Measurements from ENCODE around the gene HCFC1.
"Not testable (repeated sequence)": the region's sequence is repeated elsewhere in the genome, so short reads cannot be mapped to it uniquely, and the experiment has no call there.

Gene HCFC1

DNA sequence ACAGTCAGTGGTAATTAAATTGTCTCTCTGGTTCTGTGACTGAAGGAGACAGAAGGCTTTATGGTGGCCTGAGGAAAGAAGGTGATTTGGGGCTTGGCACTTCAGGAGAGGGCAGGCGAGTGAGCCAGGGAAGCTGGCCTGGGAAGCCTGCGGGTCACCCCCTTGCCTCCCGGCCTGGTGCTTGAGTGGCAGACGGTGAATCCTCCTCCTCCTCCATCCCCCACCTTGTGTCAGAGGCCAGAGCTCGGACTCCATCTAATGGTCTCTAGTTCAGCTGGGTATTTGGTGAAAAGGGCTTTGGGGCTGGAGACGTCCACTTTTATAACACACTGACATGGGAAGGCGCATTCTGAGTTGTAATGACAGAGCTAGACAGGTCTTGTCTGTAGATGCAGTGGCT lies 9.6 kb upstream of the HCFC1 start:
- Histone ChIP-seq H3K27me3 (ENCODE audit: insufficient read depth, low read length, poor library complexity) (no peaks in the 10 kb centered on the region), H3K4me2 (ENCODE audit: low read length) (no peak overlapping the region), H3K4me3 (ENCODE audit: low read length) (no peak overlapping the region), H3K9ac (ENCODE audit: low read length) (no peak overlapping the region), H3K4ac (ENCODE audit: low read depth, low read length) (no peak overlapping the region), H3K56ac (ENCODE audit: low read length) (no peak overlapping the region), H3K27ac (ENCODE audit: low read depth, low read length) (no peak overlapping the region), H3K36me3 (ENCODE audit: control insufficient read depth, insufficient read depth, low read length) (no peaks in the 10 kb centered on the region), H4K5ac (ENCODE audit: low read length) (no peak overlapping the region), H2BK120ac (ENCODE audit: low read depth, low read length) (no peak overlapping the region), H3K23ac (ENCODE audit: low read length) (no peak overlapping the region), H2BK15ac (replicated peaks; ENCODE audit: low read depth) (no peak overlapping the region), H2AK5ac (ENCODE audit: low read length) (no peak overlapping the region), H2BK5ac (ENCODE audit: low read length) (no peak overlapping the region), H3K4me1 (ENCODE audit: control insufficient read depth, low read depth, low read length) (no peaks in the 10 kb centered on the region), H4K8ac (ENCODE audit: low read depth, low read length) (no peak overlapping the region), H3K79me2 (ENCODE audit: control insufficient read depth, insufficient read depth, low read length) (no peaks in the 10 kb centered on the region), H3K79me1 (ENCODE audit: low read length) (no peaks in the 10 kb centered on the region), H3K18ac (ENCODE audit: low read length) (no peak overlapping the region)
- no peak for DNase-seq
- no CpG with 5 or more reads among the region's 7 CpGs for WGBS (ENCODE audit: extremely low coverage, insufficient coverage, low lambda C conversion rate)

DNA sequence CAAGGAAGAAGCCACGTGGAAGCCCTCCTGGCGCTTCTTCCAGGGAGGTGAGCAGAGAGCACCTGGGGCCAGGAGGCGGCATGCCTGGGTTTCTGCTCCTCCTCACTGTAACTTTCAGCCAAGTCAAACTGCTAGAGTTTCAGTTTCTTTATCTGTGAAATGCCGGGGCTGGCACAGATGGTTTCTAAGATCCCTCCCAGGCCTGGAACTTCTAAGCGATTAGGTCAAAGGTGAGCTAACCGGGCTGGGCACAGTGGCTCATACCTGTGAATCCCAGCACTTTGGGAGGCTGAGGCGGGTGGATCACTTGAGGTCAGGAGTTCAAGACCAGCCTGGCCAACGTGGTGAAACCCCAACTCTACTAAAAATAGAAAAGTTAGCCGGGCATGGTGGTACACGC lies 8.8 kb upstream of the HCFC1 start:
- not testable (repeated sequence) for H2BK15ac ChIP-seq (replicated peaks; ENCODE audit: low read depth)

DNA sequence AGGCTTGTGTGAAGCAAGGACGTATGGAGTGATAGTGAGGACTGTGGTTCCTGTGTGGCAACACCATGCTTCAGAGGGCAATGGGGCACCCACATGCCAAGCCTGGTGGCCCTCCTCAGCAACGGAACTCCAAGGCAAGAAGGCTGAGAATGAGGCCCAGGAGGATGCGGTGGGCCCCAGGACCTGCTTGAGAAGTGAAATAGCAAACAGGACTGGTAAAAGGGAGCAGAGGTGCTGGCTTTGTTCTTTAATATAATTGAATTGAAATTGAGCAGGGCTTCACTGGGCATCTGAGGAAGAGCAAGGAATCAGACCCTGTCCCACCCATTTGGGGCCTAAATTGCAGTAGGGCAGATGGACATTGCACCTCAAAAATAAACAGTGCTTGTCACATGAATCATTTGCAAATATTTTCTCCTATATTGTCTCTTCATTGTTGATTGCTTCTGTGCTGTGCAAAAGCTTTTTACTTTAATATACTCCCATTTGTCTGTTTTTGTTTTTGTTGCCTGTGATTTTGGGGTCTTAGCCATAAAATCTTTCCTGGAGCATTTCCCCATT lies 3.2 kb upstream of the HCFC1 start:
- Histone ChIP-seq H2BK15ac (replicated peaks; ENCODE audit: low read depth) (no peak overlapping the region), H3K23ac (ENCODE audit: low read length) (no peak overlapping the region), H3K4me3 (ENCODE audit: low read length) (no peak overlapping the region), H3K36me3 (ENCODE audit: control insufficient read depth, insufficient read depth, low read length) (no peaks in the 10 kb centered on the region), H4K5ac (ENCODE audit: low read length) (no peak overlapping the region), H3K4me2 (ENCODE audit: low read length) (no peak overlapping the region), H3K4me1 (ENCODE audit: control insufficient read depth, low read depth, low read length) (no peaks in the 10 kb centered on the region), H3K4ac (ENCODE audit: low read depth, low read length) (no peak overlapping the region), H3K9ac (ENCODE audit: low read length) (no peak overlapping the region), H3K27me3 (ENCODE audit: insufficient read depth, low read length, poor library complexity) (no peaks in the 10 kb centered on the region), H4K8ac (ENCODE audit: low read depth, low read length) (no peak overlapping the region), H3K79me2 (ENCODE audit: control insufficient read depth, insufficient read depth, low read length) (peaks cover 7% of the 10 kb centered on the region), H2BK5ac (ENCODE audit: low read length) (no peak overlapping the region), H3K79me1 (ENCODE audit: low read length) (no peaks in the 10 kb centered on the region), H3K56ac (ENCODE audit: low read length) (no peak overlapping the region), H2BK120ac (ENCODE audit: low read depth, low read length) (no peak overlapping the region), H3K27ac (ENCODE audit: low read depth, low read length) (no peak overlapping the region), H3K18ac (ENCODE audit: low read length) (no peak overlapping the region), H2AK5ac (ENCODE audit: low read length) (no peak overlapping the region)
- no CpG with 5 or more reads among the region's 3 CpGs for WGBS (ENCODE audit: extremely low coverage, insufficient coverage, low lambda C conversion rate)
- no peak for DNase-seq

More for the DNA sequence above, 8.8 kb upstream of the HCFC1 start:
- not testable (repeated sequence) for H4K5ac ChIP-seq (ENCODE audit: low read length); H3K4me2 ChIP-seq (ENCODE audit: low read length); H3K4ac ChIP-seq (ENCODE audit: low read depth, low read length); H2AK5ac ChIP-seq (ENCODE audit: low read length); H3K4me3 ChIP-seq (ENCODE audit: low read length); H3K79me2 ChIP-seq (ENCODE audit: control insufficient read depth, insufficient read depth, low read length); H3K36me3 ChIP-seq (ENCODE audit: control insufficient read depth, insufficient read depth, low read length); H3K18ac ChIP-seq (ENCODE audit: low read length); H3K4me1 ChIP-seq (ENCODE audit: control insufficient read depth, low read depth, low read length); H2BK120ac ChIP-seq (ENCODE audit: low read depth, low read length); H3K79me1 ChIP-seq (ENCODE audit: low read length); DNase-seq; H3K27me3 ChIP-seq (ENCODE audit: insufficient read depth, low read length, poor library complexity); H3K56ac ChIP-seq (ENCODE audit: low read length); H3K9ac ChIP-seq (ENCODE audit: low read length); H4K8ac ChIP-seq (ENCODE audit: low read depth, low read length); H3K23ac ChIP-seq (ENCODE audit: low read length); H3K27ac ChIP-seq (ENCODE audit: low read depth, low read length); H2BK5ac ChIP-seq (ENCODE audit: low read length)
- no CpG with 5 or more reads among the region's 10 CpGs for WGBS (ENCODE audit: extremely low coverage, insufficient coverage, low lambda C conversion rate)

DNA sequence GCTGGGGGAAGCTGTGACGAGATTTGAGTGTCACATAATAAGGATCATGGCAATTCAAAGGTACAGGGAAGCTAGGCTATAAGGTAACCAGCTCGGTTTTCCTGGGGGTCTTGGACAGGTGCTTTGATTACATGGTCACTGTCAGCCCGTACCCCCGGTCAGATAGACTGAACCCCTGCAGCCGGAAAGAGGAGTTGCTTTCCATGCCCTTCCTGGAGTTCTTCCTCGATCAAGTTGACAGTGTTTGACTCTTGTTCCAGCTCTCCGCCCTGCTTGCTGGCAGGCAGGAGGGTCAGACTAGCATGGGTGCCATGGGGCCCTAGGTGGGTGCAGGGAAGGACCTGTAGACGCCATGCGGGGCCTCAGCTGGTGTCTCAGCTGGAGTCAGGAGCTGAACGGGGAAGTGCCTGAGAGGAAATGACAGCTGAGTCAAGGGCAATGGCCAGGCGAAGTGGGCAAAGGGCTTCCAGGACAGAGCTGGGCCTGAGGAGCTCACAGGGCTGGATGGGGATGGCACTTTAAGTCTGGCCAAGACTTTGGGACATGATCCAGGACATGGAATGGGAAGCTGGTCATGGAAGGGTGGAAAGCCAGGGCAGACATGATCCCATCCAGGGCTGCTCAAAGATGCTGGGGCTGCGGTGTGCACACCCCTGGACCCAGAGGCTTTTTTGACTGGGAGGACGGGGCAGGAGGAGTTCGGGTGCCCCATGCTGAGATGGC lies 2.5 kb upstream of the HCFC1 start:
- no peak overlapping the region for H3K4me2 ChIP-seq (ENCODE audit: low read length)
- no peak overlapping the region for H3K4ac ChIP-seq (ENCODE audit: low read depth, low read length)
- H3K4me1 ChIP-seq (ENCODE audit: control insufficient read depth, low read depth, low read length) = no peaks in the 10 kb centered on the region
- H2BK120ac ChIP-seq (ENCODE audit: low read depth, low read length) = no peak overlapping the region
- no peaks in the 10 kb centered on the region for H3K27me3 ChIP-seq (ENCODE audit: insufficient read depth, low read length, poor library complexity)
- H3K79me1 ChIP-seq (ENCODE audit: low read length) = no peaks in the 10 kb centered on the region
- no peak overlapping the region for H2BK5ac ChIP-seq (ENCODE audit: low read length)
- no peak overlapping the region for H3K27ac ChIP-seq (ENCODE audit: low read depth, low read length)
- no peak overlapping the region for H4K8ac ChIP-seq (ENCODE audit: low read depth, low read length)
- peak overlapping the region; percentile 1 for H3K9ac ChIP-seq (ENCODE audit: low read length)
- H3K4me3 ChIP-seq (ENCODE audit: low read length) = no peak overlapping the region
- H2AK5ac ChIP-seq (ENCODE audit: low read length) = no peak overlapping the region
- no peaks in the 10 kb centered on the region for H3K36me3 ChIP-seq (ENCODE audit: control insufficient read depth, insufficient read depth, low read length)
- no peak overlapping the region for H4K5ac ChIP-seq (ENCODE audit: low read length)
- H3K18ac ChIP-seq (ENCODE audit: low read length) = no peak overlapping the region
- H3K23ac ChIP-seq (ENCODE audit: low read length) = no peak overlapping the region
- peaks cover 13% of the 10 kb centered on the region for H3K79me2 ChIP-seq (ENCODE audit: control insufficient read depth, insufficient read depth, low read length)
- no peak overlapping the region for H2BK15ac ChIP-seq (replicated peaks; ENCODE audit: low read depth)
- WGBS (ENCODE audit: extremely low coverage, insufficient coverage, low lambda C conversion rate) = no CpG with 5 or more reads among the region's 14 CpGs
- peak overlapping the region; percentile 86 for H3K56ac ChIP-seq (ENCODE audit: low read length)
- DNase-seq = no peak

DNA sequence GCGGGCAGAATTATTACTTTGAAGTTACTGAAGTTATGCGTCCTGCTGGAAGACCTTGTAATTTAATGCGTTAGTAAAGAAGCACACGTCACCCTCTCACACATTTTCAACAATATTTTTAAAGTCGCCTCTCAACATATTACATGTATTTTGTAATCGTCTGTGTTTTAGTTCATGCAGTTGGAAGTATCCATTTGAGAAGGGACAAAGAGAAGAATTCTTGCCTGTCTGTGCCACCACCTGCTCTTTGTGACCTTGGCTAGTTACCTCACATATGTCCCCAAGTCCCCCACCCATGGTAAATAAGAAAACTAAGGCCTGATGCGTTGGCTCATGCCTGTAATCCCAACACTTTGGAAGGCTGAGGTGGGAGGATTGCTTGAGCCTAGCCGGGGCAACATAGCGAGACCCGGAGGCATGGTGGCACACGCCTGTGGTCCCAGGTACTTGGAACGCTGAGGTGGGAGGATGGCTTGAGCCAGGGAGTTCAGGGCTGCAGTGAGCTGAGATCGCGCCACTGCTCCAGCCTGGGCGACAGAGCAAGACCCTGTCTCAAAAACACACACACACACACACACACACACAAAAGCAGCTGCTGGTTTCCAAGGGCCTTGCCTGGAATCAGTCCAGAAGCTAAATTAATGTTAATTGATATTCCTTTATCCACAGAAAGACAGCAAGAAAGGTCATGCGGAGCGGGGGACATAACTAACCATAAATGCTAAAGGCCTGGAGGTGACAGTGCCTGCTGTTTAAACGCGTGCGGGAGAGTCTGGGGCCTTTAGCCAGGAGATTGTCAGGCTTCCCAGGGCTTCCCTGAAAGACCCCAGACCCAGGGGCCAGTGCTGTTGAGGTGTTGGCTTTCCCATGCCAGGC lies 1.7 kb upstream of the HCFC1 start:
- Histone ChIP-seq H4K5ac (ENCODE audit: low read length) (no peak overlapping the region), H2AK5ac (ENCODE audit: low read length) (no peak overlapping the region)
- no CpG with 5 or more reads among the region's 20 CpGs for WGBS (ENCODE audit: extremely low coverage, insufficient coverage, low lambda C conversion rate)

More for the DNA sequence above, 1.7 kb upstream of the HCFC1 start:
- no peak for DNase-seq
- no peak overlapping the region for H4K8ac ChIP-seq (ENCODE audit: low read depth, low read length)
- peaks cover 21% of the 10 kb centered on the region for H3K79me2 ChIP-seq (ENCODE audit: control insufficient read depth, insufficient read depth, low read length)
- peak overlapping the region; percentile 75 for H3K9ac ChIP-seq (ENCODE audit: low read length)
- no peak overlapping the region for H2BK5ac ChIP-seq (ENCODE audit: low read length)
- peak overlapping the region; percentile 86 for H3K56ac ChIP-seq (ENCODE audit: low read length)
- no peak overlapping the region for H2BK120ac ChIP-seq (ENCODE audit: low read depth, low read length)
- H3K23ac ChIP-seq (ENCODE audit: low read length) = no peak overlapping the region
- no peak overlapping the region for H2BK15ac ChIP-seq (replicated peaks; ENCODE audit: low read depth)
- no peaks in the 10 kb centered on the region for H3K36me3 ChIP-seq (ENCODE audit: control insufficient read depth, insufficient read depth, low read length)
- no peaks in the 10 kb centered on the region for H3K4me1 ChIP-seq (ENCODE audit: control insufficient read depth, low read depth, low read length)
- peak overlapping the region; percentile 47 for H3K4me3 ChIP-seq (ENCODE audit: low read length)
- no peaks in the 10 kb centered on the region for H3K79me1 ChIP-seq (ENCODE audit: low read length)
- H3K27me3 ChIP-seq (ENCODE audit: insufficient read depth, low read length, poor library complexity) = no peaks in the 10 kb centered on the region
- H3K27ac ChIP-seq (ENCODE audit: low read depth, low read length) = peak overlapping the region; percentile 100
- peak overlapping the region; percentile 48 for H3K4me2 ChIP-seq (ENCODE audit: low read length)
- peak overlapping the region; percentile 82 for H3K4ac ChIP-seq (ENCODE audit: low read depth, low read length)
- peak overlapping the region; percentile 85 for H3K18ac ChIP-seq (ENCODE audit: low read length)
